Cardiac muscle cell (in vitro differentiated cells and primary cell): ENCODE data around the gene GADD45GIP1. TPM values are rescaled to one million over a fixed set of nuclear protein-coding genes. Genes with fewer than 3 reads are reported as not detected.

Source experiments
- DNase-seq, 2 donors: peaks; one replicate each; pipeline versions ENCODE4 v3.0.0 to v3.0.0-alpha.2; 2010 to 2017; ENCODE audit warnings: low read depth in 1 of 2, low spot score in 1 of 2
- H3K27ac ChIP-seq: fragments of 200-600 bp; sonication (generic); 2 replicates; pipeline ENCODE4 v1.5.1; 2016
- H3K27me3 ChIP-seq: fragments of 200-600 bp; sonication (generic); 2 replicates; pipeline ENCODE4 v1.6.0; 2016; ENCODE audit warnings: control low read depth
- H3K36me3 ChIP-seq: fragments of 200-600 bp; sonication (generic); 2 replicates; pipeline ENCODE4 v1.5.1; 2016; ENCODE audit warnings: control low read depth
- H3K4me1 ChIP-seq: fragments of 200-600 bp; sonication (generic); 2 replicates; pipeline ENCODE4 v1.8.1; 2017; ENCODE audit warnings: low read depth, mild to moderate bottlenecking, mixed run types
- H3K4me3 ChIP-seq: fragments of 200-600 bp; sonication (generic); 2 replicates; pipeline ENCODE4 v1.5.1; 2016; ENCODE audit warnings: mild to moderate bottlenecking
- H3K9me3 ChIP-seq: fragments of 200-600 bp; sonication (generic); 2 replicates; pipeline ENCODE4 v1.5.1; 2017; ENCODE audit warnings: low read depth, mild to moderate bottlenecking, control low read depth
- CTCF ChIP-seq: IDR thresholded peaks from 2 replicates; pipeline ENCODE4 v1.5.1; 2012; ENCODE audit warnings: low read depth, mild to moderate bottlenecking, low read length
- polyA plus RNA-seq: library from polyadenylated mRNA; unstranded; fragments of >200 nt; fragmentation: Nextera tagmentation; extraction: Ambion mirVana; gene quantifications from 2 replicates; pipeline ENCODE4 v1.2.1, GENCODE V29; 2016
- total RNA-seq: library from RNA; depleted of rRNA; stranded (reverse); fragments of >200 nt; gene quantifications from 2 replicates; pipeline ENCODE4 v1.2.3, GENCODE V29; 2016

GADD45GIP1 gene
- total and polyA plus RNA-seq, 2 experiments from 2014 or later, result 84.5 to 145 TPM

GRCh38 chr19:12970070-12970820 lies 13.2 kb upstream of the GADD45GIP1 start:
- no peak overlapping the region for H3K4me3 ChIP-seq
- H3K27me3 ChIP-seq, result peaks cover under 1% of the 10 kb centered on the region
- TF ChIP-seq CTCF, result no peak
- H3K27ac ChIP-seq, result no peak overlapping the region
- H3K4me1 ChIP-seq, result no peaks in the 10 kb centered on the region
- H3K9me3 ChIP-seq, result no peaks in the 10 kb centered on the region
- H3K36me3 ChIP-seq, result no peaks in the 10 kb centered on the region
- DNase-seq, result no peak

GRCh38 chr19:12969292-12969988 lies 12.4 kb upstream of the GADD45GIP1 start, which contains the start of gene DAND5:
Gene DAND5 (plus strand): TSS chr19:12969576. CDS start chr19:12969661, 85 bp downstream.
- Histone ChIP-seq H3K9me3 (no peaks in the 10 kb centered on the region), H3K4me1 (no peaks in the 10 kb centered on the region), H3K27ac (peak within 1 kb of the TSS; percentile 11), H3K27me3 (no peaks in the 10 kb centered on the region), H3K4me3 (no peak within 1 kb of the TSS), H3K36me3 (no peaks in the 10 kb centered on the region)
- TF ChIP-seq CTCF, result no peak
- DNase-seq, result no peak

GRCh38 chr19:12967907-12968306 lies 10.9 kb upstream of the GADD45GIP1 start:
- H3K36me3 ChIP-seq, result no peaks in the 10 kb centered on the region
- no peak for DNase-seq
- H3K4me1 ChIP-seq, result no peaks in the 10 kb centered on the region
- H3K9me3 ChIP-seq, result no peaks in the 10 kb centered on the region
- no peak overlapping the region for H3K27ac ChIP-seq
- no peaks in the 10 kb centered on the region for H3K27me3 ChIP-seq
- H3K4me3 ChIP-seq, result no peak overlapping the region
- no peak for TF ChIP-seq CTCF

GRCh38 chr19:12965812-12966135 lies 8.8 kb upstream of the GADD45GIP1 start:
- DNase-seq, result no peak
- no peaks in the 10 kb centered on the region for H3K4me1 ChIP-seq
- H3K36me3 ChIP-seq, result no peaks in the 10 kb centered on the region
- no peaks in the 10 kb centered on the region for H3K9me3 ChIP-seq
- peak overlapping the region; percentile 22 for H3K4me3 ChIP-seq
- TF ChIP-seq CTCF, result no peak
- no peak overlapping the region for H3K27ac ChIP-seq
- no peaks in the 10 kb centered on the region for H3K27me3 ChIP-seq

- Histone ChIP-seq H3K9me3 (no peaks in the 10 kb centered on the region), H3K27ac (no peak overlapping the region), H3K4me3 (peak overlapping the region; percentile 22), H3K36me3 (no peaks in the 10 kb centered on the region), H3K4me1 (no peaks in the 10 kb centered on the region), H3K27me3 (no peaks in the 10 kb centered on the region)
- peak; percentile 77 to 78 for DNase-seq
- peak; percentile 70 for TF ChIP-seq CTCF
Observed at GRCh38 chr19:12965017-12965811, 8.2 kb upstream of the GADD45GIP1 start.
